ENCODE measurements around the gene ABCC5. TPM values are rescaled to one million over a fixed set of nuclear protein-coding genes. Genes with fewer than 3 reads are reported as not detected.
A peak's percentile ranks its signal among the peaks of the same experiment; 100 is the strongest.

ABCC5 gene
- 56.2 and 68.8 TPM in 2 replicates for total RNA-seq
- polyA plus RNA-seq = 92.0 and 97.2 TPM in 2 replicates

DNA sequence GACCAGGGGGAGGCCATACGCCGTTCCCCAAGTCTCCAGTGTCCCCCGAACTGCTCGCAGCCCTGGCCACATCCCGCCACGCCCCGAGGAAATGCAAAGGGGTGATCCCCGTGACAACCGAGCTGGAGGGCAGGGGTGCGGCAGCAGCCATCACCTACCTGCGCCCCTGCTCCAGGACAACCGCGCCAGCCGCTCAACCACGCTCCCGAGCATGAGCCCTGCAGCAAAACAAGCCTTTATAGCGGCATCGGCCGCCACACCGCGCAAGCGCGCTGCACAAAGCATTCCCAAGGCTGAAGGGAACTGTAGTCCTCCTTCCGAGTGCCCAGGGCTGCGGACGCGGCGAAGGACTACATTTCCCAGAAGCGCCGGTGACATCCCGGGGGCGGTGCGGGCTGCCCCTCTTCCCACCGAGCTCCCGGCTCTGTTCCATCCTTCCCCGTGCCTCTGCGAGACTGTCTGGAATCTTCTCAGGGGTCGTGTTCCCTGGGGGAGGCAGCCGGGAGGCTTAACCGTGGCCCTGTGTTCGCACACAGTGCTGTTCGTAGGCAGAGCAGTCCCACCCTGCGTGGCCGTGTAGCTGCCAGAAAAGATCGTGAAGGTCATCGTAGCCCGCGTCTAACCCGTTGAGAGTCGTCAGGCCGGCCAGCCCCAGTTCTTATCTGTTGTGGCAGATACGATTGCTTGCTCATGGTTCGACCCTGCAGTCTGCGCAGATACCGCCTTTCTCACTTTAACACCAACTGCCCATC lies at the start of gene ABCC5:
Gene ABCC5 (minus strand): TSS at position 213 of the 752 bp plus-strand sequence. CDS start 3,492 bp downstream, outside the sequence.
- Histone ChIP-seq H3K27me3 (no peaks in the 10 kb centered on the region), H3K27ac (peak within 1 kb of the TSS; percentile 93), H3K36me3 (peaks cover 7% of the 10 kb centered on the region), H3K4me1 (ENCODE audit: low read depth) (peaks cover 28% of the 10 kb centered on the region), H3K4me3 (peak within 1 kb of the TSS; percentile 92), H3K9me3 (ENCODE audit: low read depth) (no peaks in the 10 kb centered on the region)
- DNase-seq (ENCODE audit: low read depth in 1 of 2, low spot score in 1 of 2) = peak; percentile 96
- TF ChIP-seq, protein P1, sequence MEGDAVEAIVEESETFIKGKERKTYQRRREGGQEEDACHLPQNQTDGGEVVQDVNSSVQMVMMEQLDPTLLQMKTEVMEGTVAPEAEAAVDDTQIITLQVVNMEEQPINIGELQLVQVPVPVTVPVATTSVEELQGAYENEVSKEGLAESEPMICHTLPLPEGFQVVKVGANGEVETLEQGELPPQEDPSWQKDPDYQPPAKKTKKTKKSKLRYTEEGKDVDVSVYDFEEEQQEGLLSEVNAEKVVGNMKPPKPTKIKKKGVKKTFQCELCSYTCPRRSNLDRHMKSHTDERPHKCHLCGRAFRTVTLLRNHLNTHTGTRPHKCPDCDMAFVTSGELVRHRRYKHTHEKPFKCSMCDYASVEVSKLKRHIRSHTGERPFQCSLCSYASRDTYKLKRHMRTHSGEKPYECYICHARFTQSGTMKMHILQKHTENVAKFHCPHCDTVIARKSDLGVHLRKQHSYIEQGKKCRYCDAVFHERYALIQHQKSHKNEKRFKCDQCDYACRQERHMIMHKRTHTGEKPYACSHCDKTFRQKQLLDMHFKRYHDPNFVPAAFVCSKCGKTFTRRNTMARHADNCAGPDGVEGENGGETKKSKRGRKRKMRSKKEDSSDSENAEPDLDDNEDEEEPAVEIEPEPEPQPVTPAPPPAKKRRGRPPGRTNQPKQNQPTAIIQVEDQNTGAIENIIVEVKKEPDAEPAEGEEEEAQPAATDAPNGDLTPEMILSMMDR (IDR thresholded peaks at IDR 0.05; ENCODE audit: low read depth, low read length) = peak; percentile 31

GRCh38 chr3:184066211-184066610 lies 48.5 kb upstream of the ABCC5 start:
- no peak overlapping the region for H3K4me3 ChIP-seq
- H3K27me3 ChIP-seq = no peaks in the 10 kb centered on the region
- TF ChIP-seq, protein P1 (IDR thresholded peaks at IDR 0.05; ENCODE audit: low read depth, low read length) = no peak
- H3K36me3 ChIP-seq = no peaks in the 10 kb centered on the region
- H3K9me3 ChIP-seq (ENCODE audit: low read depth) = no peaks in the 10 kb centered on the region
- no peak overlapping the region for H3K27ac ChIP-seq
- DNase-seq (ENCODE audit: low read depth in 1 of 2, low spot score in 1 of 2) = no peak
- no peaks in the 10 kb centered on the region for H3K4me1 ChIP-seq (ENCODE audit: low read depth)

DNA sequence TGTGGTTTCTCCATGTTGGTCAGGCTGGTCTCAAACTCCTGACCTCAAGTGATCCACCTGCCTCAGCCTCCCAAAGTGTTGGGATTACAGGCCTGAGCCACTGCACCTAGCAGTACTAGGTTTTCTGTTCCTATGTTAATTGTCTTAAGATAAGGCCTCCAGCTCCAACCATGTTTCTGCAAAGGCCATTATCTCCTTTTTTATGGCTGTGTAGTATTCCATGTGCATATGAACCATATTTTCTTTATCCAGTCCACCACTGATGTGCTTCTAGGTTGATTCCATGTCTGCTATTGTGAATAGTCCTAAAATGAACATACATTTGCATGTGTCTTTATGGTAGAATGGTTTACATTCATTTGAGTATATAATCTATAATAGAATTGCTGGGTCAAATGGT lies 45.0 kb upstream of the ABCC5 start:
- Histone ChIP-seq H3K27ac (no peak overlapping the region), H3K27me3 (no peaks in the 10 kb centered on the region), H3K9me3 (ENCODE audit: low read depth) (no peaks in the 10 kb centered on the region), H3K4me3 (no peak overlapping the region), H3K4me1 (ENCODE audit: low read depth) (no peaks in the 10 kb centered on the region), H3K36me3 (no peaks in the 10 kb centered on the region)
- no peak for DNase-seq (ENCODE audit: low read depth in 1 of 2, low spot score in 1 of 2)
- TF ChIP-seq, protein P1 (IDR thresholded peaks at IDR 0.05; ENCODE audit: low read depth, low read length) = no peak

GRCh38 chr3:184059424-184059823 lies 41.7 kb upstream of the ABCC5 start:
- Histone ChIP-seq H3K27ac (no peak overlapping the region), H3K4me3 (no peak overlapping the region), H3K9me3 (ENCODE audit: low read depth) (no peaks in the 10 kb centered on the region), H3K36me3 (no peaks in the 10 kb centered on the region), H3K27me3 (no peaks in the 10 kb centered on the region), H3K4me1 (ENCODE audit: low read depth) (no peaks in the 10 kb centered on the region)
- no peak for DNase-seq (ENCODE audit: low read depth in 1 of 2, low spot score in 1 of 2)
- TF ChIP-seq, protein P1 (IDR thresholded peaks at IDR 0.05; ENCODE audit: low read depth, low read length) = no peak

GRCh38 chr3:184058029-184058428 lies 40.3 kb upstream of the ABCC5 start:
- peak in 1 of 2 donors; percentile 21 for DNase-seq (ENCODE audit: low read depth in 1 of 2, low spot score in 1 of 2)
- H3K4me3 ChIP-seq = no peak overlapping the region
- no peaks in the 10 kb centered on the region for H3K36me3 ChIP-seq
- TF ChIP-seq, protein P1 (IDR thresholded peaks at IDR 0.05; ENCODE audit: low read depth, low read length) = no peak
- no peaks in the 10 kb centered on the region for H3K27me3 ChIP-seq
- H3K27ac ChIP-seq = no peak overlapping the region
- H3K4me1 ChIP-seq (ENCODE audit: low read depth) = no peaks in the 10 kb centered on the region
- H3K9me3 ChIP-seq (ENCODE audit: low read depth) = no peaks in the 10 kb centered on the region

Measured in cardiac muscle cell (in vitro differentiated cells and primary cell).